D721Med (cell line): Measurements from ENCODE around the gene CCNJL.

ENCODE experiments used
- DNase-seq: peaks from one replicate; pipeline ENCODE4 v3.0.0; 2011; ENCODE audit warnings: low spot score; ENCODE audit not compliant: insufficient read length
- FAIRE-seq: peaks from 2 replicates; lab custom pipeline; 2011; peaks lifted over from hg19 to GRCh38; lab: Jason Lieb, UNC
- CTCF ChIP-seq: IDR thresholded peaks from 2 replicates; pipeline ENCODE4 v1.5.1; 2012; ENCODE audit warnings: mild to moderate bottlenecking, control low read depth; ENCODE audit not compliant: insufficient read depth; ENCODE audit errors: missing control alignments

The CCNJL gene

GRCh38 chr5:160284291-160284873, 28.0 kb downstream of the CCNJL start:
- no peak for DNase-seq
- no peak for TF ChIP-seq CTCF
- no peak for FAIRE-seq

- DNase-seq (no peak), FAIRE-seq (no peak)
- TF ChIP-seq CTCF = no peak
These were observed 31.1 kb downstream of the CCNJL start for GRCh38 chr5:160281275-160281674.

- FAIRE-seq = no peak
- no peak for DNase-seq
- no peak for TF ChIP-seq CTCF
These were observed 31.8 kb downstream of the CCNJL start for GRCh38 chr5:160280384-160281095.

GRCh38 chr5:160278343-160278742, 34.0 kb downstream of the CCNJL start:
- no peak for FAIRE-seq
- peak; percentile 14 for TF ChIP-seq CTCF
- DNase-seq = no peak

- DNase-seq (no peak), FAIRE-seq (no peak)
- TF ChIP-seq CTCF = no peak
These were observed 37.9 kb downstream of the CCNJL start for GRCh38 chr5:160274483-160274931.

GRCh38 chr5:160272889-160273288, 39.5 kb downstream of the CCNJL start:
- FAIRE-seq (no peak), DNase-seq (no peak)
- TF ChIP-seq CTCF = no peak

- no peak for DNase-seq
- no peak for TF ChIP-seq CTCF
- no peak for FAIRE-seq
These were observed 40.1 kb downstream of the CCNJL start for GRCh38 chr5:160272264-160272663.
